CD4-positive, CD25-positive, alpha-beta regulatory T cell (primary cell): ENCODE data around the gene ACSS2. TPM values are rescaled to one million over a fixed set of nuclear protein-coding genes. Genes with fewer than 3 reads are reported as not detected.

Experiments used
- ATAC-seq, 2 donors: fragments of 150-1000 bp; cut with Tn5 transposase; one replicate each; pipeline ENCODE4 v1.10.0; 2021; ENCODE audit warnings: low read depth in 2 of 2, moderate number of reproducible peaks in 2 of 2, moderate library complexity in 1 of 2
- DNase-seq, 3 donors: peaks; one replicate each; pipeline versions ENCODE4 v3.0.0 to v3.0.0-alpha.2; 2012 to 2022; ENCODE audit warnings: mixed read lengths in 1 of 3
- H3K27ac ChIP-seq: one replicate; pipeline ENCODE4 v1.7.0; 2013; ENCODE audit warnings: mild to moderate bottlenecking, low read length; ENCODE audit not compliant: insufficient read depth, poor library complexity, severe bottlenecking
- H3K27me3 ChIP-seq: one replicate; pipeline ENCODE4 v1.7.0; 2013; ENCODE audit warnings: low read length; ENCODE audit not compliant: control insufficient read depth, insufficient read depth
- H3K36me3 ChIP-seq: one replicate; pipeline ENCODE4 v1.7.0; 2013; ENCODE audit warnings: mild to moderate bottlenecking, low read length, moderate library complexity; ENCODE audit not compliant: control insufficient read depth, insufficient read depth
- H3K4me1 ChIP-seq: 2 replicates; pipeline ENCODE4 v1.7.0; 2013; ENCODE audit warnings: mild to moderate bottlenecking, low read length; ENCODE audit not compliant: insufficient read depth, control insufficient read depth, poor library complexity, severe bottlenecking
- H3K4me3 ChIP-seq: one replicate; pipeline ENCODE4 v1.7.0; 2013; ENCODE audit warnings: low read depth, mild to moderate bottlenecking, low read length, moderate library complexity
- H3K9me3 ChIP-seq, 2 experiments: 1 replicate in 1 of 2; 2 replicates in 1 of 2; pipeline ENCODE4 v1.7.0; 2013; ENCODE audit warnings: low read length in 2 of 2, mild to moderate bottlenecking in 1 of 2, moderate library complexity in 1 of 2; ENCODE audit not compliant: control insufficient read depth in 2 of 2
- H3K27ac Mint-ChIP-seq, 3 donors: one replicate each; pipeline ENCODE4 v1.8.0; 2020 to 2022; ENCODE audit warnings: mild to moderate bottlenecking in 3 of 3, mixed read lengths in 3 of 3, moderate library complexity in 2 of 3
- H3K27me3 Mint-ChIP-seq: one replicate; pipeline ENCODE4 v1.8.0; 2022; ENCODE audit warnings: mild to moderate bottlenecking, mixed read lengths
- H3K36me3 Mint-ChIP-seq: one replicate; pipeline ENCODE4 v1.8.0; 2020; ENCODE audit warnings: mixed read lengths
- H3K4me1 Mint-ChIP-seq, 4 donors: one replicate each; pipeline ENCODE4 v1.8.0; 2020 to 2022; ENCODE audit warnings: mixed read lengths in 4 of 4, mild to moderate bottlenecking in 1 of 4
- H3K4me3 Mint-ChIP-seq, 4 donors: one replicate each; pipeline ENCODE4 v1.8.0; 2020 to 2022; ENCODE audit warnings: mild to moderate bottlenecking in 4 of 4, mixed read lengths in 4 of 4, moderate library complexity in 3 of 4
- H3K9me3 Mint-ChIP-seq, 7 donors: one replicate each; pipeline ENCODE4 v1.8.0; 2020 to 2022; ENCODE audit warnings: mixed read lengths in 7 of 7, mild to moderate bottlenecking in 3 of 7, moderate library complexity in 2 of 7
- polyA plus RNA-seq, 4 donors: library from polyadenylated mRNA; unstranded; fragments of 300-500 nt; fragmentation: Illumina TruSeq; gene quantifications; one replicate each; pipeline ENCODE4 v1.2.3, GENCODE V29; 2021
- total RNA-seq: library from RNA; stranded (reverse); gene quantifications from one replicate; pipeline ENCODE4 v1.2.3, GENCODE V29; 2022

The ACSS2 gene
- total and polyA plus RNA-seq, 5 donors from 2014 or later: 8.8 to 14.1 (median 11.7) TPM

DNA sequence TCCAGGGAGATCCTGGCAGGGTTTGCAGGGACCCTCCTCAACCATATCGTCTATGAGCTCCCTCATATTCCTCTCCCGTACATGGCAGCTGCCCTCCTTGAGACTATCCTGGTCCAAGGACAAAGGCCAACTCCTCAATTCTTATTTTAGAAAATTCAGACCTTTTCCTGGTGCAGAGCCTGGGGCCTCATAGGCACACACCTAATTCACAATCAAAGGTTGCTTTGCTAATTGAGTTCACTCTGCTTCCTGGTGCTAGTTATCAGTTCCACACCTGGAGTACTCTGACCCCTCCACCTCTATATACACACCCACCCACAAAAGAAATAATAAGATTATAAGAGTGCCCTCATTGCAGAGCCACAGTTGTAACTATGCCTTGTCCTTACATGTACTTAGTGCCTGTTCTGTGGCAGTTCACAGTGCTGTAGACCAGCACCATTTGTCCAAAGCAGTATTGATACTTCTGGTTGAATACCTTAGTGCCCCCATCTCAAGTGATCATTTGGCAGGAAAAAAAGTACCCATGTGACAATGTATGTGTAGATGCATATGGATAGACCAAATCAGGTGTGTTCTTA, 40.5 kb downstream of the ACSS2 start:
- Mint-ChIP-seq H3K27ac (peak overlapping the region in 1 of 3 donors; percentile 39), H3K4me3 (no peak overlapping the region), H3K4me1 (peaks cover 5 to 15% (median 10%) of the 10 kb centered on the region in 4 donors), H3K9me3 (no peaks in the 10 kb centered on the region), H3K36me3 (peaks cover 4% of the 10 kb centered on the region), H3K27me3 (no peaks in the 10 kb centered on the region)
- no peaks in the 10 kb centered on the region for H3K27me3 ChIP-seq
- H3K36me3 ChIP-seq: peaks cover 4% of the 10 kb centered on the region
- peaks cover 4% of the 10 kb centered on the region for H3K4me1 ChIP-seq
- ATAC-seq (no peak), DNase-seq (no peak)
- H3K4me3 ChIP-seq: no peak overlapping the region
- no peaks in the 10 kb centered on the region for H3K9me3 ChIP-seq
- no peak overlapping the region for H3K27ac ChIP-seq

DNA sequence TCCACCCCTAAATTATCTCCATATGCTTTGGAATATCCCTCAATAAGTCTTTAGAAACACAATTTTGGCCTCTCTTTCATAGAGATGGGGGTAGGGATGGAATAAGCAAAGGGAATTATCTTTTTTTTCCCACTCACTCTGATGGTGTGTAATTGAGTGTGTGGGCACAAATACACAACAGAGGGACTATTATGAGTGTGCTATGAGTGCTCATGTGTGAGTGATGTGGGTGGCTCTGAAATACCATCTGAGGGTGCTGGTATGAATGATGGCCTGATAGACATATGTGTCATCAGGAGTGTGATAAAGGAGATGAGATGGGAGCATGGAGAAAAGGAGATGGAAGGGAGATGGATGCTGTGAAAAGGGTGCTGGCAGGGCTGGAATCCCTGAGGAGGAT, 43.6 kb downstream of the ACSS2 start:
- H3K9me3 Mint-ChIP-seq: no peaks in the 10 kb centered on the region
- H3K27ac ChIP-seq: no peak overlapping the region
- H3K27ac Mint-ChIP-seq: no peak overlapping the region
- H3K36me3 ChIP-seq: peaks cover 4% of the 10 kb centered on the region
- no peak overlapping the region for H3K4me3 Mint-ChIP-seq
- H3K4me1 Mint-ChIP-seq: peaks cover 5 to 15% (median 8%) of the 10 kb centered on the region in 4 donors
- ATAC-seq: no peak
- H3K4me3 ChIP-seq: no peak overlapping the region
- no peaks in the 10 kb centered on the region for H3K9me3 ChIP-seq
- H3K36me3 Mint-ChIP-seq: peaks cover 6% of the 10 kb centered on the region
- H3K4me1 ChIP-seq: peaks cover 4% of the 10 kb centered on the region
- H3K27me3 ChIP-seq: no peaks in the 10 kb centered on the region
- no peaks in the 10 kb centered on the region for H3K27me3 Mint-ChIP-seq
- DNase-seq: no peak

DNA sequence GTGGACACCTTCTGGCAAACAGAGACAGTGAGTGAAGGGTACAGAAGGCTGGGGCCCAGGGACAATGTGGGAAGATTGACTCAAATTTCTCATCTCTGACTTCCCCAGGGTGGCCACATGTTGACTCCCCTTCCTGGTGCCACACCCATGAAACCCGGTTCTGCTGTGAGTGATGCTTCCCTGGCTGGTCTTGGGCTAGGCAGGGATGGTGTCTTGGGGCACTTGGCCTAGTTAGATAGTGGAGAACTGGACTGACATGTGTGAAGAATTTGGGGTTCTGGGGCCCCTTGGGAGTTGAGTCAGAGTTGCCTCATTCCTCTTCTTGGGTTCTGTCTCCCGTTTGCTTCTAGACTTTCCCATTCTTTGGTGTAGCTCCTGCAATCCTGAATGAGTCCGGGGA, 45.0 kb downstream of the ACSS2 start:
- no peaks in the 10 kb centered on the region for H3K9me3 Mint-ChIP-seq
- Histone ChIP-seq H3K4me3 (no peak overlapping the region), H3K4me1 (peaks cover 4% of the 10 kb centered on the region), H3K27ac (no peak overlapping the region), H3K36me3 (peaks cover 9% of the 10 kb centered on the region), H3K27me3 (no peaks in the 10 kb centered on the region), H3K9me3 (no peaks in the 10 kb centered on the region)
- no peak for DNase-seq
- H3K4me1 Mint-ChIP-seq: peaks cover 5 to 15% (median 10%) of the 10 kb centered on the region in 4 donors
- H3K27ac Mint-ChIP-seq: peak overlapping the region in 1 of 3 donors; percentile 17
- H3K36me3 Mint-ChIP-seq: peaks cover 12% of the 10 kb centered on the region
- ATAC-seq: no peak
- no peaks in the 10 kb centered on the region for H3K27me3 Mint-ChIP-seq
- H3K4me3 Mint-ChIP-seq: no peak overlapping the region

DNA sequence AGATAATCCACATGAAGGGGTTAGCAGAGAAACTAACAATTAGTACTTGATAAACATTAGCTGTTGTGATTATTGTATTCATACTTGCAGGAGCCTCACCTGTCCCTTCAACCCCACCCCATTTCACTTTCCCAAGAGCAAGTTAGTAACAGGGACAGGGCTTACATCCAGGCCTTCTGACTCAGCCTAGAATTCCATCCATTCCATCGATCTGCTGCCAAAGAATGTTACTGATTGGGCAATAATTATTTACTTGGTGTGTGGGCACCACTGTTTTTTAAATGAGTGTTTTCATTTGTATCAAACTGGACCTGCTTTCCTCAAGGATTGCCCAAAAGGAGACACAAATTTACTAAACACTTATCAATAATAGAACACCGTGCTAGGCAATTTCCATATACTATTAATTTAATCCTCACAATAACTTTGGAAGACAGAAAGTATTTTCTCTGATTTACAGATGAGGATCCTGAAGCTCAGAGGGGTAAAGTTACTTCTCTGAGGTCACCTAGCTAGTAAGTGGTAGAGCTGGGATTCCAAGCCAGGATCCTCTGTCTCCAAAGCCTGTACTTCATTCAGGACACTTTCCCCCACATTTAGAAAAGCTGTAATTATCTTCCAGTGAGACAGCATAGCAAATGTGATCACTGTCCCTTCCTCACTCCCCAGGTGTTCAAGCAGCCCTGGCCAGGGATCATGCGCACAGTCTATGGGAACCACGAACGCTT, 46.4 kb downstream of the ACSS2 start:
- peaks cover 17% of the 10 kb centered on the region for H3K36me3 Mint-ChIP-seq

DNA sequence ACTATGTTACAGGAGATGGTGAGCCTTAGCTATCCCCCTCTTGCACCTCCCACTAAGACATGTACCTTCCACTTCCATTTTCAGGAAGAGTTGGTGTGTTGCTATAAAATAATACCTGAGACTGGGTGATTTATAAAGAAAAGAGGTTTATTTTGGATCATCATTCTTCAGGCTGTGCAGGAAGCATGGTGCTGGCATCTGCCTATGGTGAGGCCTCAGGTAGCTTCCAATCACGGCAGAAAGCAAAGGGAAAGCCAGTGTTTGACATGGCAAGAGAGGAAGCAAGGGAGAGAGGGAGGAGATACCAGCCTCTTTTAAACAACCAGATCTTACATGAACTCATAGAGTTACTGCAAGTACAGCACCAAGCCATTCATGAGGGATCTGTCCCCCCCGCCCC, 47.0 kb downstream of the ACSS2 start:
- DNase-seq (no peak), ATAC-seq (no peak)
- H3K36me3 ChIP-seq: peaks cover 15% of the 10 kb centered on the region
- no peak overlapping the region for H3K27ac ChIP-seq
- Mint-ChIP-seq H3K27me3 (no peaks in the 10 kb centered on the region), H3K9me3 (no peaks in the 10 kb centered on the region), H3K4me1 (peaks cover 0 to 5% (median 1%) of the 10 kb centered on the region in 4 donors), H3K27ac (no peak overlapping the region), H3K4me3 (no peak overlapping the region), H3K36me3 (peaks cover 23% of the 10 kb centered on the region)
- no peaks in the 10 kb centered on the region for H3K4me1 ChIP-seq
- no peaks in the 10 kb centered on the region for H3K27me3 ChIP-seq
- H3K4me3 ChIP-seq: no peak overlapping the region
- H3K9me3 ChIP-seq: no peaks in the 10 kb centered on the region

More for the DNA sequence above, 46.4 kb downstream of the ACSS2 start:
- H3K9me3 Mint-ChIP-seq: no peaks in the 10 kb centered on the region
- H3K27ac Mint-ChIP-seq: no peak overlapping the region
- no peaks in the 10 kb centered on the region for H3K27me3 Mint-ChIP-seq
- no peaks in the 10 kb centered on the region for H3K27me3 ChIP-seq
- no peak overlapping the region for H3K4me3 Mint-ChIP-seq
- H3K4me1 Mint-ChIP-seq: peaks cover 5 to 8% (median 6%) of the 10 kb centered on the region in 4 donors
- DNase-seq (no peak), ATAC-seq (no peak)
- H3K9me3 ChIP-seq: no peaks in the 10 kb centered on the region
- peaks cover 12% of the 10 kb centered on the region for H3K36me3 ChIP-seq
- H3K27ac ChIP-seq: no peak overlapping the region
- peaks cover 4% of the 10 kb centered on the region for H3K4me1 ChIP-seq
- no peak overlapping the region for H3K4me3 ChIP-seq

DNA sequence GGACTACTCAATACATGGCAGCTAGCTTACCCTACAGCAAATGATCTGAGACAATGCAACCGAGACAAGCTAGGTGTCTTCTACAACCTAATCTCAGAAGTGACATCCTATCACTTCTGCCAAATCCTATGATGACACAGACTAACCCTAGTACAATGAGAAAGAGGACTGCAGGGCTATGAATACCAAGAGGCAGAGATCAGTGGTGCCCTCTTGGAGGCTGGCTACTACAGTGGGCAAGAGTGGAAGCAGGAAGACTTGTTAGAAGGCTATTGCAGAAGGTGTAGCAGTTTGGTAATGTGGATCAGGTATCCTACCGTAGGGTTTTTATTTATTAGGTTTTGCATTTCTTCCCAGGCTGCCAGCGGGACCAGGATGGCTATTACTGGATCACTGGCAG, 48.9 kb downstream of the ACSS2 start:
- DNase-seq (no peak), ATAC-seq (no peak)
- H3K4me1 Mint-ChIP-seq: peaks cover 0 to 3% (median 1%) of the 10 kb centered on the region in 4 donors
- peaks cover 25% of the 10 kb centered on the region for H3K36me3 Mint-ChIP-seq
- no peaks in the 10 kb centered on the region for H3K4me1 ChIP-seq
- peak overlapping the region in 2 of 3 donors; percentile 52 to 79 for H3K27ac Mint-ChIP-seq
- no peaks in the 10 kb centered on the region for H3K9me3 Mint-ChIP-seq
- H3K27me3 ChIP-seq: no peaks in the 10 kb centered on the region
- no peaks in the 10 kb centered on the region for H3K27me3 Mint-ChIP-seq
- H3K4me3 ChIP-seq: no peak overlapping the region
- H3K4me3 Mint-ChIP-seq: no peak overlapping the region
- no peaks in the 10 kb centered on the region for H3K9me3 ChIP-seq
- no peak overlapping the region for H3K27ac ChIP-seq
- peaks cover 27% of the 10 kb centered on the region for H3K36me3 ChIP-seq

DNA sequence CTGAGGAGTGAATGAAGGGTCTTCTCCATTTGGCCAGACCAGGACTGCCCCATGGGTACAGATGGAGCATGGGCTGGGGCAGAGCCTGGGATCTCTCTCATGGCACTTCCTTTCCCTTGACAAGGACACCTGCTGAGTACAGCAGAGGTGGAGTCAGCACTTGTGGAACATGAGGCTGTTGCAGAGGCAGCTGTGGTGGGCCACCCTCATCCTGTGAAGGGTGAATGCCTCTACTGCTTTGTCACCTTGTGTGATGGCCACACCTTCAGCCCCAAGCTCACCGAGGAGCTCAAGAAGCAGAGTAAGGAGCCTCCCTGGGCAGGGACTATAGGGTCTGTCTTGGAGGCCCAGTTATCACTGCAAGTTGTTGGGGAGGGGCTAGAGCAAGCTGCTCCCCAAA, 49.6 kb downstream of the ACSS2 start:
- Histone ChIP-seq H3K36me3 (peaks cover 31% of the 10 kb centered on the region), H3K9me3 (no peaks in the 10 kb centered on the region), H3K27me3 (no peaks in the 10 kb centered on the region), H3K4me1 (no peaks in the 10 kb centered on the region), H3K4me3 (no peak overlapping the region), H3K27ac (no peak overlapping the region)
- Mint-ChIP-seq H3K9me3 (peaks cover 0 to 1% (median 0%) of the 10 kb centered on the region in 7 donors), H3K4me3 (no peak overlapping the region), H3K36me3 (peaks cover 28% of the 10 kb centered on the region), H3K27ac (peak overlapping the region in 1 of 3 donors; percentile 79), H3K4me1 (peaks cover 0 to 3% (median 1%) of the 10 kb centered on the region in 4 donors), H3K27me3 (no peaks in the 10 kb centered on the region)
- DNase-seq: no peak
- ATAC-seq: no peak

DNA sequence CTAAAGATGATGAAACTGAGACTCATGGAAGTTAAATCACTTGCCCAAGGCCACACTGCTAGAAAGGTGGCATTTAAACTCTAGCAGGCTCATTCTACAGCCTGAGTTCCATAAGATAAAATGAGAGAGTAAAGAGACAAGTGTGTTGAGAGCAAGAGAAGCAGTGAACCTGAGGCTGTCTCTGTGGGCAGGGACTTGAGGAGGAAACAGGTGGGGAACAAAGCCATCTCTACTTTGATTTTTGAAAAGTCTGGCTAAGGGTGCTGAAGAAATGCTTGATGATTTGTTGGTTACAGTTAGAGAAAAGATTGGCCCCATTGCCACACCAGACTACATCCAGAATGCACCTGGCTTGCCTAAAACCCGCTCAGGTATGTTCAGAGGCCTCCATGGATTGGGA, 50.2 kb downstream of the ACSS2 start:
- H3K4me1 Mint-ChIP-seq: peaks cover 0 to 3% (median 1%) of the 10 kb centered on the region in 4 donors
- no peak overlapping the region for H3K4me3 Mint-ChIP-seq
- H3K27me3 Mint-ChIP-seq: no peaks in the 10 kb centered on the region
- Histone ChIP-seq H3K36me3 (peaks cover 35% of the 10 kb centered on the region), H3K9me3 (no peaks in the 10 kb centered on the region), H3K4me1 (no peaks in the 10 kb centered on the region), H3K27me3 (no peaks in the 10 kb centered on the region), H3K27ac (no peak overlapping the region), H3K4me3 (no peak overlapping the region)
- H3K36me3 Mint-ChIP-seq: peaks cover 28% of the 10 kb centered on the region
- DNase-seq (no peak), ATAC-seq (no peak)
- H3K27ac Mint-ChIP-seq: peak overlapping the region; percentile 34 to 79 (median 59)
- peaks cover 0 to 1% (median 0%) of the 10 kb centered on the region in 7 donors for H3K9me3 Mint-ChIP-seq
